GDM1 (cell line): Measurements from ENCODE around the gene UGDH.
"Not testable (repeated sequence)": the region's sequence is repeated elsewhere in the genome, so short reads cannot be mapped to it uniquely, and the experiment has no call there.

Experiments
- DNase-seq: peaks from one replicate; lab custom pipeline; 2025; lab: John Stamatoyannopoulos, UW

UGDH gene

DNA sequence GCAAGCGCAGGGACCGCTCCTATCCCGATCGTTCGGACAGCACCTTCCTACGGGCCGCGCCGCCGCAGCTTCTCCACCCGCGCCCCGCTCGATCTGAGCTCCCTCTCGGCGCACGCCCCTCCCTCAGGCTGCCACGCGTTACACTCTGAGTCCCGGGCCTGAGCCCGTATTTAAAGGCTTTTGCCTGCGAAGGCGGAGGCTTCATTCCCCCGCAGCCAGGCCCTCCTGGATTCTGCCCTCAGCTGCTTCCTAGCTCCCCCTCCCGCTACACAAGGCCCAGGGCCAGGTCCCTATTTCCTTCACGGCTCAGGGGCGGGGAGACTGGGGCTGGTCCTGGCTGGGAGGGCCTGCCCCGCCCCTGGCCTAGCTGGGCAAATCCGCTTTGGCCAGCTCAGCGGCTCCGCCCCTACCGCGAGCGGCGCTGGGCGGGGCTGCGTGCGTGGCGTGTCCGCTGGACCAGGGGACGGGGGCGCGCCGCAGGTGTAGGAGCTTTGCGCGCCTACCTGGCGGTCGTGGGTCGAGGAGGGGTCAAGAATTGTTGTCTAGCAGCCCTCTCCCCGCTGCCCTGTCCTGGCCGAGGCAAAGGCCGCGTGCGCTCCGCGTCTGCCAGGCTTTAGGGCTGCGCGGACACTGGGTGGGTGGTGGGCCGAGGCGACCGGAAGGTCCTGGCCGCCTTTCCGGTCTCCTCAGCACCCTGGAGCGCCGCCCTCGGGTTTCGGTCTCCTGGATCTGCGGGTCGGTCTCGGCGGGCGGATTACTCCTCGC is at the start of gene UGDH:
Gene UGDH (minus strand): TSS at position 144 of the 765 bp plus-strand sequence. CDS start 5,927 bp downstream, outside the sequence.
- DNase-seq: peak; percentile 90

DNA sequence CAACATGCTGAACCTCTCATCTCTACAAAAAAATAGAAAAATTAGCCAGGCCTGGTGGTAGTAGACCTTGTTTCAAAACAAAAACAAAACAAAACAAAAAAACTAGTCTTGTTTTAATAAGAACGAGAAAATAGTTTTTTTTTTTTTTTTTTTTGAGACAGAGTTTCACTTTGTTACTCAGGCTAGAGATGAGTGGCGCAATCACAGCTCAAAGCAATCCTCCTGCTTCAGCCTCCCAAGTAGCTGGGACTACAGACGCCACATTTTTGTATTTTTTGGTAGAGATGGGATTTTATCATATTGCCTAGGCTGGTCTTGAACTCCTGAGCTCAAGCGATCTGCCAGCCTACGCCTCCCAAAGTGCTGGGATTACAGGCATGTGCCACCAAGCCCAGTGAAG is 47.7 kb upstream of the UGDH start:
- no peak for DNase-seq

DNA sequence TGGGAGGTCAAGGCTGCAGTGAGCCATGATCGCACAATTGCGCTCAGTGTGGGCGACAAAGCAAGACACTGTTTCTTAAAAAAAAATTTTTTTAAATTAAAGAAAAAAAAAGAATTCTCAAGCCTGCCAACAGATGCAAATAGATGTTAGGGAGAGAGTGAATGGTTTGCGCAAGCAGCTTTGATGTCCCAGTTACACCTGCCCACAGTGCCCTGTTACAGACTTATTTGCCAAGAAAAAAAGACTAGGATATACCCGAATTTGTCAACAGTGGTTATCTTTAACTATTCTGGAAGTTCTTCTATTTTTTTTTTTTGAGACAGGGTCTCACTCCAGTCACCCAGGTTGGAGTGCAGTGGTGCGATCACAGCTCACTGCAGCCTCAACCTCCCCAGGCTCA is 44.3 kb upstream of the UGDH start:
- no peak for DNase-seq

DNA sequence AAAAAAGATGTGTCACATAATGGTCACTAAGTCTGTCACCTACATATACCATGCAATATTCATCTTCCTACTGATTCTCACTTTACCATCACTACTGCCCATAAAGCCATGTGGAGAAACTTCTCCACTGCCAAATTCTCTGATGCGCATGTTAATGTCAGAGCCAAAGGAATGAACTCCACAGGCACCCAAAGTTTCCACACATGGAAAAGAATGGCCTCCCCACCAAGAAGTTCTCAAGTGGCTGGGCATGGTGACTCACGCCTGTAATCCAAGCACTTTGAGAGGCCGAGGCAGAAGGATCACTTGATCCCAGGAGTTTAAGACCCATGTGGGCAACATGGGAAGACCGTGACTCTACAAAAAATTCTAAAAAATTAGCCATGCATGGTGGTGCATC is 43.8 kb upstream of the UGDH start:
- DNase-seq: no peak

DNA sequence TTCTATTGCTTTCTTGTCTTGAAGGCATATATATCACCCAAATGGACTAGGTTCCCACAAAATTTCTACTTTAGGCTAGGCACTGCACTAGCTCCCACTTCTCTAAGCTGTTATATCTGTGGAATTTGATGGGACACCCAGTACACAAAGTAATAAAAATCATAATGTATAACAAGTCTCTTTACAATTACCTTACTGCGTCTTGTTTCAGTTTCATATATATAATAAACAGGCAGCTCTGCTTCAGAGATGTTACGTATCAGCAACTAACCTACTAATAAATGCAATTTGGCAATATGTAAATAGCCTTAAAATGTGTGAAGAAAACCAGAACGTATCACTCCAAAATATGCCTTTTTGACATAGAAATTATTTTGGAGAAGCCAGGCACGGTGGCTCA is 42.0 kb upstream of the UGDH start:
- no peak for DNase-seq

DNA sequence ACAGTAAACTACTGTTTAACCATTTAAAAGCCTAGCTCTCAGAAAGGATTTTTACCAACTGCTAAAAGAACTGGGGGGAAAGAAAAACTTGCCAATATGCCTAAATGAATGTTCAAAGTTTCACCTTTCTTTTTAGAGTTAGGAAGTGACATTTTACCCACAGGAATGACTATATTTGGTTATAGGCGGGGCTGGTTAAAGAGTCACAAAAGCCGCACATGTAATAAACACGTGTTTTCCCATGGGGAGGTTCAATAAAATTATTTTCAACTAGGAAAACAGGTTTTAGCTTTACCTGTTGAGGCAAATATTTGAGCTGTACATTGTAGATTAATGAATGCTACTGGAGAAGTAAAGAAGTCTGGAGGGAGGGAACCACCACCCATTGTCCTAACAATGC is 41.6 kb upstream of the UGDH start:
- DNase-seq: no peak

DNA sequence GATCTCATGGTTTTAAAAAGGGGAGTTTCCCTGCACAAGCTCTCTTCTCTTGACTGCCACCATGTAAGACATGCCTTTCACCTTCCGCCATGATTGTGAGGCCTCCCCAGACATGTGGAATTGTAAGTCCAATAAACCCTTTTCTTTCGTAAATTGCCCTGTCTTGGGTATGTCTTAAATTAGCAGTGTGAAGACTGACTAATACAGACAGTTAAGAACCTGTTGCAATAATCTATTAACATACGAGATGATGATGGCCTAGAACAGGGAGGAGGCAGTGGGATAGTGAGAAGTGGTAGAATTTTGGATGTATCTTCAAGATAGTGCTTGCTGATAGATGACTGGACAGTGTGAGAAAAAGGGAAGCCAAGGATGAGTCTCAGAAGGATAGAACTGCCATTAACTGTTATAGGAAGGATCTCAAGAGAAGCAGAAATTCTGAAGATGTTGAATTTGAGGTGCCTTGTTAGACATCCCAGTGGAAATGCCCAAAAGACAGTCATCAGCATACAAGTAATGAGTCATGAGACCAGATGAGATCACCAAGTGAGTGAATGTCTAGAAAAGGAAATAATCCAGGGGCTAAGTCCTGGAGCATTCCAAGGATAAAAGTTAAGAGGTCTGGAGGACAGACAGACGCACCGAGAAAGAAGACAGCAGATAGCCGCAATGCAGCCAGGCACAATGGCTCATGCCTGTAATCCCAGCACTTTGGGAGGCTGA is 38.8 kb upstream of the UGDH start:
- no peak for DNase-seq

DNA sequence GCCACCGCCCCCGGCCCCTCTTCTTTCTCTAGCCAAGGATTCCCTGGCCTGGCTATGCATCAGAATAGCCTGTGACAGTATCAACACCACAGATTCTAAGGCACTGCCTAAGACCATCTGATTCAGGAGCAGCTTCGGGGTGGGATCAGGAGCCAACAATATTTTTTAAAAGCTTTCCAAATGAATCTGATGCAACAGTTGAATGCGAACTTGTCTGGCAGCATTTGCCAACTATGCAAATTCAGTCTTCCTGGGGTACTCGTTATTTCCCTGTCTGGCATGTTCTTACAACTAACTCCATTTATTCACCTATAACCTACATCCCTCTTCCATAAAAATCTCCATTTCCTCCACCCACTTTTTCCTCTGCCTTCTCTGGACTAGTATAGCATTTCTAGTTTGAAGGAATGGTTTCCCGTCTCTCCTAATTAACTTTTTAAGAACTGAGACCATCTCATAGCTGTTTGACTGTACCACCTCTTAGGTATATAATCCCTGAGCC is 36.2 kb upstream of the UGDH start:
- no peak for DNase-seq

DNA sequence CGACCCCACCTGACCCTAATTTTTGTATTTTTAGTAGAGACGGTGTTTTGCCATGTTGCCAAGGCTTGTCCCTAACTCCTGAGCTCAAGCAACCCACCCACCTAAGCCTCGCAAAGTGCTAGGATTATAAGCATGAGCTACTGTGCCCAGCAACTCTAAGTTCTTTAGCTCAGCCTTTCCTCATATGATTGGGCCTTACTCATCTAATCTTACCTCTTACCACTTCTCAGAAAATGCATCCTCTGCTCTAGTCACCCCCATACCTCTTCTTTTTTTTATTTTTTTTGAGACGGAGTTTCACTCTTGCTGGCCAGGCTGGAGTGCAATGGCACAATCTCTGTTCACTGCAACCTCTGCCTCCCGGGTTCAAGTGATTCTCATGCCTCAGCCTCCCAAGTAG is 35.6 kb upstream of the UGDH start:
- no peak for DNase-seq

DNA sequence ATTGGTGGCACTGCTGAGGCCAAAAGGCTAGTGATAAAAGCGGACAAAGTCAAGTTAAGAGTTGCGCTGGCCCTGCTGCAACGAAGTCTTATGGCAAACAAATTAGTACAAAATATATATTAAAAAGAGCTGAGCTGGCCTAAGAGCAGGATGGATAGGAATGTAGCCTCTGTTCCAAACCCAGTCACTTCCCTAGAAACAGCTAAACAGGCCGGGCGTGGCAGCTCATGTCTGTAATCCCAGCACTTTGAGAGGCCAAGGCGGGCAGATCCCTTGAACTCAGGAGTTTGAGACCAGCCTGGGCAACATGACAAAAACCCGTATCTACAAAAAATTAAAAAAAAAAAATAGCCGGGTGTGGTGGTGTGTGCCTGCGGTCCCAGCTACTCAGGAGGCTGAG is 32.4 kb upstream of the UGDH start:
- DNase-seq: no peak

DNA sequence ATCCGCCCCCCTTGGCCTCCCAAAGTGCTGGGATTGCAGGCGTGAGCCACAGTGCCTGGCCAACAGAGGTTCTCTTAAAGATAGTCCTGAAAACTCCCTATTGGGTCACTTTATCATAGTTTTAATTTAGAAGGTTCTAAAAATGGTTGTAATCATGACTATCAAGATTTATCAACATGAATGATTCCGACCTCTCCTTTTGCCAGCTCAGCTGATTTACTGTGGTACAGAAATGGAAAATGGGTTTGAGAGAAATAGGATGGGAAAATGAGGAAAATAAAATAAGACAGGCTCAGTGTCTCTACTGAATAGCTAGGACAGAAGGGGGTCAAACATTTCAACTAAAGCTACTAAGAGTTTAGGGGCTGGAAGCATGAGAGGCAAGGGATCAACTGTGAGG is 28.2 kb upstream of the UGDH start:
- no peak for DNase-seq

DNA sequence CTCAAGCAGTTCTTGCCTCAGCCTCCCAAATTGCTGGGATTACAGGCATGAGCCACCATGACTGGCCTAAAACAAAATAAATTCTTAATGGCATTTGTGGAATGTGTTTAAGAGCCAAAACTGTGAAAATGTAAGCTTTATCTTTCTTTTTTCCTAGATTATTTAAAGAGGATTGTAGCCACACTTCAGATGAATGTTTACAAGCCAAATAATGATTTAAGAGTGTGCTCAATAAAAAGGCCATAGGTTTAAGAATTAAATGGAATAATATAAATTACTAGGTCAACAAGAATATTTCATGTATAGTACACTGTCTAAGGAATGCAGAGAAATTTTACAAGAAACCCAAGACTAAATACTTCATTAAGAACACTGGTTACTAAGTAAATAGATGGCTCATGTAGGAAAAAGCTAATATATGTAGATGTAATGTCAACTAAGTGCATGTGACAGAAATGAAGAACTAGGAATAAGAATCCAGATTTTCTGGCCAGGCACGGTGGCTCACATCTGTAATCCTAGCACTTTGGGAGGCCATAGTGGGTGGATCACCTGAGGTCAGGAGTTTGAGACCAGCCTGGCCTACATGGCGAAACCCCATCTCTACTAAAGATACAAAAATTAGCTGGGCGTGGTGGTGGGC is 21.3 kb upstream of the UGDH start:
- DNase-seq: no peak

DNA sequence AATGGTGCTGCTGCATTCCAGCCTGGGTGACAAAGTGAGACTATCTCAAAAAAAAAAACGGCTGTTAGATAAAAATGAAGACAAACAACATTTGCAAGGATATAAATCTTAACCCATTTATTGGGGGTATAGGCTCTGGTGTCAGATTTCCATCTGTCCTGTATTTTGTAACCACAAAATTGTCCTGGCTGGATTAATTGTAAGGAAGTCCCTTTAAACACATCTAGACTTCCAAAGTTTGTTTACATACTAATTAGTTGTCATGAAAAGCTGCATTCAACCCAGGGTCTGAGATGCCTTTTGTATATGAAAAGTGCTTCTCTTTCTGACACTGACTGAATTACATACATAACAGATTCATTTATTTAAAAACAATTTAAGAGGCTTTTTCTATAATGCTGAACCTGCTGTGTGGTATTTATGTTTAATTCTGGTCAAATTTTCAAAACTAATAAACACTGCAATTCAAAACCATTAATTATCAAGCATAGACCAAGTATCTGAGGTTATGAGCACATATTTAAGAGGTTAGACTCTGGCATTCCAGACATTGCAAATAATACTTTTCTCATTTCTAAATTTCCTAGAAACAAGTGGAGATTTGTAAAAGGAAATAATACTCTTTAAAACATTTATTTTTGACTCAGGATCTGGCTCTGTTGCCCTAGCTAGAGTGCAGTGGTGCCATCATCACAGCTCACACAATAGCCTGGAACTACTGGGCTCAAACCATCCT is 17.5 kb upstream of the UGDH start:
- DNase-seq: no peak

DNA sequence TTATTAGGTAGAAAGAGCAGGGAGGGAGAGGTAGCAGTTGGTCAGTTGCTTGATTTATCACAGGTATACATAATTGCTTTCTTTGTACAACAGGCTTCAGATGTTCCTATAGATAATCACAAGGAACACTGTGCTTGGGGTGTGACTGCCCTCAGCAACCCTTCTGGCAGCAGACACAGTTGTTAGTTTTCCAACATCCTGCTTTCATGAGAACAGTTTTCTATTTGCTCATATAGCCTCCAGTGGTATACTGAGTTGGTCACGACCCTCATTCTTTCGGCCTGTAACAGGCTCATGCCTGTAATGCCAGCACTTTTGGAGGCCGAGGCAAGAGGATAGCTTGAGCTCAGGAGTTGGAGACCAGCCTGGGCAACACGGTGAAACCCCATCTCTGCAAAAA is 16.8 kb upstream of the UGDH start:
- not testable (repeated sequence) for DNase-seq

DNA sequence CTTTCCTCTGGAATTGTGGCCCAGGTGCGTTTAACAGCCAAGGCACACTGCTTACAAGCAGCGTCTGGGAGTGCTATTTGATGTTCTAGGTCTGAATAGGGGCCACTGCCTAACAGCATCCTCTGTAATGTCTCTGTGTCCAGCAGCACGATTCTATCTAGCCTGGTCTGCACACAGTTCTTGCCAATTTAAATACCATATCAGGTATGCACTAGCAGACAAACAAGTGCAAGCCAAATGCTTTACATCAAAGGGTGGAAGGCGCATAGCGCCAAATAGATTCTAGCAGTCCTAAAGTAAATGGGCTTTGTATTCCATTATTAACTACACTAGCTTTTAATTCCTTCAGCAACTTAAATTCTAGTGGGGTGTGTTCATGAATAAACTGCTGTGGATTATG is 15.8 kb upstream of the UGDH start:
- DNase-seq: no peak

DNA sequence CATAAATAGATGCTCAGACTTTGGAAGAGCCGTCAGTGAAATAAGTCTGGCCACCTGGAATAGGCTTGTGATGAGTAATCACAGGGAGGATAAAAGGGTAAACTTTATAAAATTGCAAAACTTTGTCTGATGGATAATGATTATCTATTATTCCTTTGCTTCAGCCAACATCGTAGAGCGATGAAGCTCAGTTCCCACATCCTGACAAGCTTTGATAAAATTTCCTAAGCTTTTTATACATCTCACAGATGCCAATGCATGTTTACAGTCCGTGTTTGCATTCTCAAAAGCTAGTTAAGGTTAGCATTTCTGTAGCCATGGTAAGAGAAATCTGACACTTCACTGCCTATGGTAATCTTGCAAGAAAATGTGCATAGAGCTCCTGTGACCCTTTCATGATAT is 15.4 kb upstream of the UGDH start:
- DNase-seq: no peak

DNA sequence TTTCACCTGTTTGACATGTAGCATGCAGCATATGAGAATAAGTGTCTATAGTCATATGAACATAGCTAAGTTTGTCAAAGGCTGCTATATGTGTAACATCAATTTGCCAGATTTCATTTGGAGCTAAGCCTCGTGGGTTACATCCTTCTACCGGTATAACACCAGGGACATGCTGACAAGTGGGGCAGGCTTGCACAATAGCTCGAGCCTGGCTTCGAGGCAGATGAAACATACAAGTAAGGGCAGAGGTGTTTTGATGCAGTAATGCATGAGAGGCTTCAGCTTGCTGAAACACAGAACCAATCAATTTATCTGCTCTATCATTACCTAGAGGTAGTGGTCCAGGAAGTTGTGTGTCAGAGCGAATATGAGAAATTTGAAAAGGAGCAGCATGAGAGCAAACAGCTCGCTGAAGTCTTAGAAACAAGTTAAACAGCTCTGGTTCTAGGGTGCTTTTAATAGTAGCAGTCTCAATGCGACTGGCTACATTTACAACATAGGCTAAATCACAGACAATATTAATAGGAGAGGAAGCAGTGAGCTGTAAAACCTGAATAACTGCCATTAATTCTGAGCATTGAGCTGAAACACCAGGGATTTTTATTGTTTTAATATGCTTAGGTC is 14.9 kb upstream of the UGDH start:
- DNase-seq: no peak

DNA sequence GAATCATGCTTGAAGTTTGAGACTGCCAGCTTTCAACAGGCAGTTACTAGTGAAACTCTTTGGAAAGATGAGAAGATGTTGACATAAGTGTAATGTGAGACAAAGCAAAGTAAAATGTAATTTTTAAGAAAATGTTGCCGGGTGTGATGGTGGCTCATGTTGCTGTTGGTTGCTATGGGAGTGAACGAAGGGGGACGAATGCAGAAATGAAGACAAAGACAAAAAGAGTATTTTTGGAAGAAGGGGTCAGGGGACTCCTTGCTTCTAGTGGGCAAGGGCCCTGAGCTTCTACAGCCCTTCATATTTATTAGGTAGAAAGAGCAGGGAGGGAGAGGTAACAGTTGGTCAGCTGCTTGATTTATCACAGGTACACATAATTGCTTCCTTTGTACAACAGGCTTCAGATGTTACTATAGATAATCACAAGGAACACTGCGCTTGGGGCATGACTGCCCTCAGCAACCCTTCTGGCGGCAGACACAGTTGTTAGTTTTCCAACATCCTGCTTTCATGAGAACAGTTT is 11.9 kb upstream of the UGDH start:
- no peak for DNase-seq

DNA sequence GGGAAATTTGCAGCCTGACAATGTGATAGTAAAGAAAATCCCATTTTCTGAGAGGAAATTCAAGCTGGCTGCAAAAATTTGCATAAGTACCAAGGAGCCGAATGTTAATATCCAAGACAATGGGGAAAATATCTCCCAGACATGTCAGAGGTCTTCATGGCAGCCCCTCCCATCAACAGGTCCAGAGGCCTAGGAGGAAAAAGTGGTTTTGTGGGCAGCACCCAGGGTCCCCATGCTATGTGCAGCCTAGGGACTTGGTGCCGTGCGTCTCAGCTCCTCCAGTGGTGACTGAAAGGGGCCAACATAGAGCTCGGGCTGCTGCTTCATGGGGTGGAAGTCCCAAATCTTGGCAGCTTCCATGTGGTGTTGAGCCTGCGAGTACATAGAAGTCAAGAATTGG is 6.3 kb upstream of the UGDH start:
- DNase-seq: no peak

DNA sequence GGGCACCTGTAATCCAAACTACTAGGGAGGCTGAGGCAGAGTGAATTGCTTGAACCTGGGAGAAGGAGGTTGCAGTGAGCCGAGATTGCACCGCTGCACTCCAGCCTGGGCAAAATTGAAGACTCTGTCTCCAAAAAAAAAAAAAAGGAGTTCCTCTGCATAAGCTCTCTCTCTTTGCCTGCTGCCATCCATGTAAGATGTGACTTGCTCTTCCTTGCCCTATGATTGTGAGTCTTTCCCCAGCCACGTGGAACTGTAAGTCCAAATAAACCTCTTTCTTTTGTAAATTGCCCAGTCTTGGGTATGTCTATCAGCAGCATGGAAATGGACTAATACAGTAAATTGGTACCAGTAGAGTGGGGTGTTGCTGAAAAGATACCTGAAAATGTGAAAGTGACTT is 5.0 kb upstream of the UGDH start:
- DNase-seq: not testable (repeated sequence)

DNA sequence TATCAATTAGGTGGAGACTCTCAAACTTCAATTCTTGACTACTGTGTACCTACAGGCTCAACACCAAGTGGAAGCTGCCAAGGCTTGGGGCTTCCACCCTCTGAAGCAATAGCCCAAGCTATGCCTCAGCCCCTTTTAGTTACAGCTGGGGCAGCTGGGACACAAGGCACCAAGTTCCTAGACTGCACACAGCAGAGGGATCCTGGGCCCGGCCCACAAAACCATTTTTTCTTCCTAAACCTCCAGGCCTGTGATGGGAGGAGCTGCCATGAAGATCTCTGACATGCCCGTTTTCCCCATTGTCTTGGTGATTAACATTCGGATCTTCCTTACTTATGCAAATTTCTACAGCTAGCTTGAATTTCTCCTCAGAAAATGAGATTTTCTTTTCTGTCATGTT is 3.4 kb upstream of the UGDH start:
- DNase-seq: no peak

DNA sequence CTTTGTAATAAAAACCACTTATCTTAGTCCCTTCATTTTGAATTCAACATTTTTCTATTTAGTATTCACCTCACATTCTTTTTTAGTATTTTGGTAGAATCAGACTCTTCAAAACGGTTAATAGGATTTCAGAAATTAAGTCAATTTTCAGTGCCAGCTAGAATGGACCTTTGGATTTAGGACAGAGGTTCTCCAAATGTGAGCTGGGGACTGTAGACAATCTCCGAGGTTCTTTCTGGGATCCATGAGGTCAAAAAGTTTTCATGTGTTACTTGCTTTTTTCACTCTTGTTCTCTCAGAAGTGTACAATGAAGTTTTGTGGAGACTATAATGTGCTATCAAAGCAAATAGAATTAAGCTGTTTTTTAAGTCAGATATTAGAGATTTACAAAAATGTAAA is 2.3 kb upstream of the UGDH start:
- no peak for DNase-seq
